NCI-H1694 (cell line): Measurements from ENCODE around the gene ZMYND11.
"Not testable (repeated sequence)": the region's sequence is repeated elsewhere in the genome, so short reads cannot be mapped to it uniquely, and the experiment has no call there.

ENCODE experiments used
- DNase-seq: peaks from one replicate; lab custom pipeline; 2025; lab: John Stamatoyannopoulos, UW

Gene ZMYND11

GRCh38 chr10:282294-283139 is 147.3 kb downstream of the ZMYND11 start:
- DNase-seq: no peak

GRCh38 chr10:283140-283479 is 147.9 kb downstream of the ZMYND11 start:
- DNase-seq: no peak

- DNase-seq: no peak
Observed at GRCh38 chr10:283916-284356, 148.7 kb downstream of the ZMYND11 start.

DNA sequence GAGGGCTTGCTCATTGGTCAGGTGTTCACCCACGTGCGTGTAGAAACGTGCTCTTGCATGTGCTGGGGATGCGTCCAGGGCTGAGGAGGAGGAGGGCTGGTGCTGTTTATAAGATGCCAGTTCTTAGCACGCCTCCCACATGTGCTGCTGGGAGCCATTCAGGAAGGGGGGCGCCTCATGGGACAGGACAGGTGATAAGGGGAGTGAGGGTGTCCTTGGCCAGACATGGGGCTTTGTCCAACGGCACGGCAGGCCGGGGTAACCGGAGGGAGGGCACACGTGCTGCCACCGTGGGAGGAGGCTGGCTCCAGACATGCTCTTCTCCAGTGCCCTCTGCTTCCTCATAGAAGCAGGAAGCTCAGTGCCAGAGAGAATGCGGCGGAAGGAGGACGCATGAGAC is 150.0 kb downstream of the ZMYND11 start:
- no peak for DNase-seq

GRCh38 chr10:287026-287709 is 151.9 kb downstream of the ZMYND11 start:
- DNase-seq: no peak

- DNase-seq: no peak
Observed at GRCh38 chr10:287814-288213, 152.6 kb downstream of the ZMYND11 start.

GRCh38 chr10:288316-289200 is 153.3 kb downstream of the ZMYND11 start:
- DNase-seq: no peak

DNA sequence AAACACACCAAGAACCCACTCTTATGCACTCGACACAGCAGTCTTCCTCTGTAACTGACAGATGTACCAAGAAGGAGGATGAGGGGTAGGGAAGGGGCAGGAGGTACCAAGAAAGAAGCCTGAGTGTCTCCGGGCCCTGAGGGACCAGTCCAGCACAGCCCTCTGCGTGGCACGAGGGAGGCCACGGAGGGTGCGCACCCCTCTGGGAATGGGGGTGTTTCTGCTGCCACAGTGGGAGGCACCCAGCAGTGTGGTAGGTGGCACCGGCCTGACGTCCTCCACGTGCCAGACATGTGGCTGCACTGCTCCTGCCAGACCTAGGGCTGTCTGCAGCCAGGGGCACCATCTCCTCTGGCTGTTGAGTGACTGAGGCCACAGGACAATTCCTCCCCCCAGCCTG is 154.3 kb downstream of the ZMYND11 start:
- no peak for DNase-seq

GRCh38 chr10:290026-290725 is 154.9 kb downstream of the ZMYND11 start:
- DNase-seq: no peak

GRCh38 chr10:293636-294035 is 158.4 kb downstream of the ZMYND11 start:
- DNase-seq: no peak

DNA sequence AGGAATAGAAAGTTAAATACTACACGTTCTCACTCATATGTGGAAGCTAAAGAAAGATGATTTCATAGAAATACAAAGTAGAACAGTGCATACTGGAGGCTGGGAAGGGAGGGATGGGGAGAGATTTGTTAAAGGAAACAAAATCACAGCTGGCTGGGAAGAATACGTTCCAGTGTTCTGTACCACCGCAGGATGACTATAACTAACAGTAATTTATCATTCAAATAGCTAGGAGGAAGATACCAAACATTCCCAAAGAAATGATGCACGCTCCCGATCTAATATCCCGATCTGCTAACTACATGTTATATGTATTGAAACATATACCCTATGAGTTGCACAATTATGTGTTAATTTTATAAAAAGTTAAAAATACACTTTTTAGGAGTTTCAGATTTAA is 162.3 kb downstream of the ZMYND11 start:
- no peak for DNase-seq

DNA sequence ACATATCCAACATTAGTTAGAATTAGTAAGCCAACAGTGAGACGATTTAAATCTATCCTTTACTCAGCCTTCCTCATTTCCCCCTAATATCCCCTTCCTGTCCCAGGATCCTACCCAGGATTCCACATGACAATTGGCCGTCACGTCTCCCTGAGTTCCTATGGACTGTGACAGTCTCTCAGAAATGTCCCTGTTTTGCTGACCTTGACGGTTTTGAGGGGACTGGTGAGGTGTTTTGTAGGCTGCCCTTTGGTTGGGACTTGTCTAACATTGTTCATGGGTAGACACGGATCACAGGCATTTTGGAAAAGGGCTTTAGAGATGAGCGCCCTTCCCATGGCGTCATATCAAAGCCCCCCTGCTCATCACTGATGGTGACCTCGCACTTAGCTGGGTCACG is 162.8 kb downstream of the ZMYND11 start:
- DNase-seq: no peak

- DNase-seq: no peak
Observed at GRCh38 chr10:299512-299911, 164.3 kb downstream of the ZMYND11 start.

GRCh38 chr10:299969-300368 is 164.7 kb downstream of the ZMYND11 start:
- no peak for DNase-seq

DNA sequence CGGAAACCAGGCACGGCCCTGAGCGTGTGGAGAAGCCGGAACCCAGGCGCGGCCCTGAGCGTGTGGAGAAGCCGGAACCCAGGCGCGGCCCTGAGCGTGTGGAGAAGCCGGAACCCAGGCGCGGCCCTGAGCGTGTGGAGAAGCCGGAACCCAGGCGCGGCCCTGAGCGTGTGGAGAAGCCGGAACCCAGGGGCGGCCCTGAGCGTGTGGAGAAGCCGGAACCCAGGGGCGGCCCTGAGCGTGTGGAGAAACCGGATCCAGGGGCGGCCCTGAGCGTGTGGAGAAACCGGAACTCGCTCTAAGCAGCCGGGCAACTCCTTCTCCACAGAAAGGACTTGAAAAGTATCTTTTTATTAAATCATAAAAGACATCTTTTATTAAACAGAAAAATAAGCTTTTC is 165.3 kb downstream of the ZMYND11 start:
- not testable (repeated sequence) for DNase-seq

DNA sequence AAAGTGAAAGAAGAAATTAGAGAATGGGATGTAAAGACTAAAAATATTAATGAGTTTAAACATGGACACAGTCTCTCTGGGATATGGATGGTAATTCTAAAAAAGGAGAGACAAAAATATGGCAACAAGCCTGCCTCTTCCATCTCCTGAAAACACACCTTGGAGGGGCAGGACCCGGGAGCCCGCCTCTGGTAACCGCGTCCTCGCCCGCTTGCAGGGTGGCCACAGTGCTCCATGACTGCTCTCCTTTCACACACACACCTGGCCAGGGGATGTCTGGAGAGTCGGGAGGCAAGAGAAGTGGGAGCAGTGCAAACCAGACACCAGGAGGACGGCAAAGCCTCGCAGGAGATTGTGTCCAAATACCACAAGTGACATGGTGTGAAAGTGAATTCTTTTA is 166.3 kb downstream of the ZMYND11 start:
- DNase-seq: no peak
